ENCODE measurements around the gene ANKH.

DNA sequence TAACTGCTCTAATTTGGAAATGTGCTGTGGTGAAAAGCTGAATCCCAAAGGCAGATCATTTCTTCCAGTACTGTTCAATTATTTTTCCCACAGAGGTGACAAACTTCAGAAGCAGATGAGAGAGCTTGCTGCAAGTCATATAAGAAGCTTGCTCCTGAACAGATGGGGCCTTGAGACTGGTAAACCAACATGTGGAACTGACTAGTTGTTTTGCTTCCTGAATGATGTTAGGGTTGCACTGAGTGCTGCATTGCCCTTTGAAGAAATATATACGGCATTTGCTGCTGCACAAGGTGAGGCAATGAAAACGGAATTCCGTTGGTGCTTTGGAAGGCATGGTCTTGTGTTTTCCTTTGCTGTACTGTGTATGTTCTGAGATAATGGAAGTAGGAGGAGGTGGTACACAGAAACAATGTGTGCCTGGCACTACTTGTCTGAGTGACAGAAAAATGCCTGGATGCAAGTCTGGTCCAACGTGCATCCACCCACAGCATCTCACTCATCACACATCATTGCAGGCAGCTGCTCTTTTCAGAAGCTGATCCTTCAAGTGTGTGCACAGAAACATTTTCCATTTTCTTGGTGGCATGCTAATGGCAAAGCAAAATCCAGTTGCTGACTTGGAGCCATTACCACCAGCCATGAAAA is 76.9 kb downstream of the ANKH start:
- TF ChIP-seq SUZ12 (IDR thresholded peaks at IDR 0.05; ENCODE audit: extremely low read depth, insufficient read depth, insufficient read length), result no peak
- no peak for TF ChIP-seq YY1 (IDR thresholded peaks at IDR 0.05; ENCODE audit: insufficient read depth, insufficient read length)
- TF ChIP-seq ZNF274 (IDR thresholded peaks at IDR 0.05; ENCODE audit: low read depth, low read length), result no peak
